GF-D8 (cell line): ENCODE results near the gene BRD3OS.
A peak's percentile ranks its signal among the peaks of the same experiment; 100 is the strongest.
"Not testable (repeated sequence)": the region's sequence is repeated elsewhere in the genome, so short reads cannot be mapped to it uniquely, and the experiment has no call there.

ENCODE experiments used
- DNase-seq: peaks from one replicate; lab custom pipeline; 2025; lab: John Stamatoyannopoulos, UW

Gene BRD3OS

GRCh38 chr9:133988771-133989170, 36.5 kb upstream of the BRD3OS start:
- DNase-seq = not testable (repeated sequence)

DNA sequence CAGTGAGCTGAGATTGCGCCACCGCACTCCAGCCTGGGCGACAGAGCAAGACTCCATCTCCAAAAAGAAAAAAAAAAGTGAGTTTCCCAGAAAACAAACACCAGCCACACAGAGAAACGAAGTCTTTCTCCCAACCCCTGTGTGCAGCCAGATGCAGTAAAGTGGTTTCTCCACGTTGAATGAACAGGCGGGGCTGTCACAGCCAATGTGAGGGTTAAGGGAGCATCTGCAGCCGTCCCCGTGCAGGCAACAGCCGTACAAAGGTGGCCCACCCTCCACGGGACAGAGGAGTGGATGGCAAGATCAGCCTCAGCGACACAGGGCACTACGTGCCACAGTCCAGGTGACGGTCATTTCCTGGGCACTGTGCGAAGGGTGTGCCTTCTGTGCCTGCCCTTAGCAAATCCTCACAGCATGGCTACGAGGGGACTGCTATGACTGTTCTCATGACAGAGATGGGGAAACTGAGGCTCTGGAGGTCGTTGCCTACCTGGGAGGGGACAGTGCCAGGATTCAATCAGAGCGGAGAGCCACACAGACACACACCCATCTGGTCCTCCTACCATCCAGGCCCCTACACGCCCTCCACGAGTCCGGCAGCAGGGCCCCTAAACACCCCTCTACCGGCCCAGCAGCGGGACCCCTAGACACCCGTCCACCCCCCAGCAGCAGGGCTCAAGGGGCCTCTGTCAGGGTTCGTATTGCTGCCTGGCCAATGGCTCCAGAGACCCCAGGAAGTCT, 35.5 kb upstream of the BRD3OS start:
- no peak for DNase-seq

DNA sequence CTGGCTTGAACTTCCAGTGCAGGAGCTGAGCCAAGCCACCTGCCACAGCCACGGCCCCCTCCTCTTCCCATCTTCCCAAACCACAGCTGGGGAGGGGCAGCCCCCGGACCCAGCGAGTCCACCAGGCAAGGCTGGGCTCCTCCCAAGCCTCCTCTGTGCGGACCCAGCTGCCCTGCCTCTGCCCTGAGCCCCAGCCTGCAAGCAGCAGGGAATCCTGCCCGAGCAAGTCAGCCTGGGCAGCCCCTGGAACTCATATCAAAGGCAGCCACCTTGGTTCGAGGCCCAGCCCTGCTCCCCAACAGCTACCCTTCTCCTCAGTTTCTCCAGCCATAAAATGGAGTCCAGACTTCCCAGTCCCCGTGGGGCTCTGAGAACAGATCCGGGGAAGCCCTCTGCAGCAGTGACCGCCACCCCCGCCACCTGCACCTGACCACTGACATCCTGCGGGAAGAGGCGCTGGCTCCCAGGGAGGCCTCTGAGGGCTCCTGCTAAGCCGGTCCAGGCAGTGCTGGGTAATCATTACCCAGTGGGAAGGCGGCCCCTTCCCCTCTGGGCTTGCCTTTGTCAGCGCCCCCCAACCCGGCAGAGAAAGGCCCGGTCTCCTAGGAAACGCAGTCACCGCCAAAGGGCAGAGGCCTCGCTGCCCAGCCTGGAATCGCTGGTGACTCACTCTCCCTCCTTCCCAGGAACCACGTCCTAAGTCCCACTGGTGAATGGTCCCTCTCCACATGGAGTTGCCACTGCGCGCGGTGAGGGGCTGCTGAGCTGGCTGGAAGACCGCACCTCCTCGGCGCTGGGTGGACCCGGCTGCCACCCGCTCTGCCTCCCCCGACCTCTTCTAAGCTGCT, 34.7 kb upstream of the BRD3OS start:
- DNase-seq = no peak

DNA sequence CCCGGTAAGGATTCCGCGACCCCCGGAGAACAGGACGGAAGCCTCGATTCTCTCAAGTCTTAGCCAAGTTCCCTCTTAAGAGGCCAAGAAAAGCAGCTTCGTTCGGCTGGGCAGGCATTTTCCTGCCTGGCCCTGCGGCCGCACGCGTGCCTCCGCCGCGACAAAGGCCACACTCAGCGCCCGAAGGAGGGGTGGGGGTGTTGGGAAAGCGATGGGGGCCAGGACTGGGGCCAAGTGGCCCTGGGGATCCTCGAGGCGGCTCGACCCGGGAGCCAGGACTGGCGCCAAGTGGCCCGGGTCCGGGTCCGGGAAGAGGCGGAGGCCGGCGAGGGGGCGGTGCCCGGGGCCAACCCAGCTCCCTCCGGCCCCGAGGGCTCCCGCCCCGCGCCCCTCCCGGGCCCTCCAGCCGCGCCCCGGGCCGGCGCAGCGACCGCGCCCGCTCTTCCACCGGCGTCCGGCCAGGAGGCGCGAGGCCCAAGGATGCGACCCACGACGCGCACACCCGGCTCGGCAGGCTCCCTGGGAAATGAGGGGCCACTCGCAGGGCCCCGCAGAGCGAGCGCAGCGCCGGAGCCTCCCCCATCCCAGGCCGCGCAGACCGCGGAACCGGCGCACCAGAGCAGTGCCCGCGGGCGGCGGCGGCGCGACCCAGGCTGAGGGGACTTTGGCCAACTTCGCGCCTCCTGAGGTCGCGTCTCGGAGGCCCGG, 33.9 kb upstream of the BRD3OS start:
- no peak for DNase-seq

GRCh38 chr9:133991964-133992779, 33.1 kb upstream of the BRD3OS start, which contains the start of gene VAV2:
TSS of gene VAV2 (minus strand) at chr9:133992324. CDS start at chr9:133992278, 46 bp downstream.
- peak; percentile 24 for DNase-seq

- DNase-seq = no peak
These were observed 32.3 kb upstream of the BRD3OS start for GRCh38 chr9:133992780-133993634.

- no peak for DNase-seq
These were observed 31.5 kb upstream of the BRD3OS start for GRCh38 chr9:133993635-133994253.

GRCh38 chr9:133994353-133995011, 30.8 kb upstream of the BRD3OS start:
- no peak for DNase-seq

DNA sequence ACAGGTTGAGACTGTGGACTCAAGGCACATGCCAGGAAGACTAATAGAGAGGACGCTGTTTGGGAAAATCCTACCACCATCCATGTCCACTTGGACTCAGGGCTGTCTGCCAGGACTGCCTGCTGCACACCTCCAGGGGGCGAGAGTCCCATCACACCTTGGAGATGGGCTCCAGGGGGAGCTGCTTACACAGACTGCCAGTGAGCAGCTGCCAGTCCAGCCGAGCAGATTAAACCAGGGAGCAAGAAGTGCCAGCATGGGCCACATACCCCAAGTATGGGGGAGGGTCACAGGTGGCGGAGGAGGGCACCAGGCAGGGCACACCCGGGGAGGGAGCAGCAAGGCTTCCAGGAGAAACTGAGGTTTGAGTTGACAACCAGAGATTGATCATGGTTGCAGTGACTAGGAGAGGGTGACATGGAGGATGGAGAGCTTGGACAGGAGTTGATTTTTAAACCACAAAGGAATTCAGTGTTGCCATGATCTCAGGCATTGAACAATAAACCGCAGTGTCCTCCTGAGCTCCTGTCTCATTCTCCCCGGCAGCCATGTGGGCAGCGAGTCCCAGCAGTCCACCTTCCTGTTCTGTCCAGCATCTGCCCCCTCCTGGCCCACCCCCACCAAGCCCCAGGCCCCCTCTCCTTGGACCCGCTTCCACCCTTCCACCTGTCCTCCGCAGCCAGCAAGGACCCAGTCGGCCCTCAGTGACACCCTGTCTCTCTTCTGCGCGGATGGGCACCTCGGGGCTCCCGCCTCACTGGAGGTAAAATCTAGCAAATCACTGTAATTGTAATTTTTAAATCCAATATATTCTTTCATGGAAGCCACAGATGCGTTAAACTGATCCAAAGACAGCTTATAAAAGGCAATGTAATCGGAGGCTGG, 30.0 kb upstream of the BRD3OS start:
- DNase-seq = no peak

DNA sequence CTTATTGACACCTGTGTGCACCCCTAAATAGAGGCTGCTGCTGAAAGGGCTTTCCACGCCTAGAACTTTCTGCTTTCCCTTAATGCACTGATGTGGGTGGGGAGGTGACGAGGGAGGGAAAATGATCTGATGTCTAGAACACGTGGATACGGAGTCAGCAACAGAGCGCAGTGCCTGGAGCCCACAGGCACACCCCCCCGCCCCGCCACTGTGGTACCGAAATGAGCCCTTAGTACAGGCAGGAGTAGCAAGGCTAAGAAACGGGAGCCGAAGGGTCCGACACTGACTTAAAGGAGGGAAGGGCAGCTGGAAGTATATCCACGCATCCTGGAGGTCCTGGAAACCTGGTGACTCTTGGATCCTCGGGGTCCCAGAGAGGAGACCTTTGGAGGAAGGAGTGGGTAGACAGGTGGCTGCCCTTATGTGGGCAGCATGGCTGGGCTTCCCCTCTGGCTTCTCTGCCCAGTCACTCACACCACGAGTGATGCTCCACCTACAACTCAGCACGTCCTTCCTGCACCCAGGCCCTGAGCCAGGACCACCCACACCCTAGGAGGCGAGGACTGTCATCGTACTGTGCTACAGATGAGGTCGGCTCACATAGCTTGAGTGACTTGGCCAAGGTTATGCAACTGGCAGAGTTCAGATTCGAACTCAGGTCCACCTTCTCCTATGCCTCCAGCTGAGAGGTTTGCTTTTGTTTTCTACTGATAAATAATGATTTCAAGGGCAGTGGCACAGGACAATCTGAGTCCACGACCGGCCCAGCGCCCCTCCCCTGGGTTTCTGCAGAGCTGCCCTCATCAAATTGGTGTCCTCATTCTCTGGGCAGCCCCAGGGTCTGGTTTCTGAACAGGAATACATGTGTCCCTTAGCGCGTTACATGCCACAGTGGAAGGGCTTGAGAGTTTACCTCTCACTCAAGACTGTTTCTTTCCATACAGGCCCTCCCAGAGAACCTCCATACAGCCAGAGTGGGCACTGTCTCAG, 28.5 kb upstream of the BRD3OS start:
- no peak for DNase-seq

GRCh38 chr9:133997584-133997983, 27.7 kb upstream of the BRD3OS start:
- DNase-seq = no peak

- DNase-seq = no peak
These were observed 26.2 kb upstream of the BRD3OS start for GRCh38 chr9:133998915-133999595.

GRCh38 chr9:133999851-134000265, 25.4 kb upstream of the BRD3OS start:
- DNase-seq = no peak

- no peak for DNase-seq
These were observed 22.5 kb upstream of the BRD3OS start for GRCh38 chr9:134002796-134003195.

DNA sequence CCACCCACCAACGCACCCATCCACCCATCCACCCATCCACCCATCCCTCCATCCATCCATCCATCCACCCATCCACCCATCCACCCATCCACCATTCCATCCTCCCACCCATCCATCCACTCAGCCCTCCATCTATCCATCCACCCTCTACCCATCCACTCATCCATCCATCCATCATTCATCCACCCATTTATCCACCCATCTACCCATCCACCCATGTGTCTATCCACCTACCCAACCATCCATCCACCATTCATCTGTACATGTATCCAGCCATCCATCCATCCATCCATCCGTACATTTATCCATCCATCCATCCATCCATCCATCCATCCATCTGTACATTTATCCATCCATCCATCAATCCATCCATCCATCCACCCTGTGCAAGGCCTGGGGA, 22.0 kb upstream of the BRD3OS start:
- no peak for DNase-seq

- no peak for DNase-seq
These were observed 21.0 kb upstream of the BRD3OS start for GRCh38 chr9:134004131-134004873.
